ENCODE results near the gene TXNDC17. TPM values are rescaled to one million over a fixed set of nuclear protein-coding genes. Genes with fewer than 3 reads are reported as not detected.

TXNDC17 gene
- total and polyA plus RNA-seq, 9 of the 15 experiments (the other 6 are each of a cell fraction or from before 2014, with no cell fraction given) = 108 to 759 (median 179) TPM

DNA sequence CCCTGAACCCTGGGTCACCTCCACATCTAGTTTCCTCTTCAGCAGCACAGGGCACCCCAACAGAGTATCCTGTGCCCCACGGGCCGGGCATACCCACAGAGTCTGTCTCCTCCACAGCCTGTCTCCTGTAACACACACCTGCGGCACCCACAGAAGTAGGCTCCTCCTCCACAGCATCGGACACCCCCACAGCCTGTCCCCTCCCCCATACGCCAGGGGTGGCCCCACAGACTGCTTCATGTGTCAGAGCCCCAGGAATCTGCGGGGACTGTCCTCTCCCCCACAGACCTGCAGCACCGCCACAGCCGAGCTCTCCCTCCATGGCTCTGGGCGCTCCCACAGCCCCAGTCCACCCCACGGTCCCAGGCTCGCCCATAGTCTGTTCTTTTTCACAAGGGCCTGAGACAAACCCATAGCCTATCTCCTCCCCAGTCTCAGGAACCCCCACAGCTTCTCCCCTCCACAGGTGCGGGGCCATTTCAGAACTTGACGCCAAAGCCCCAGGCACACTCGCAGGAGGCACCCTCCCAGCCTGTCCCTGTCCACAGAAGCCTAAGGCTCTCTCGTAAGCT, 1.8 kb upstream of the TXNDC17 start:
- Histone ChIP-seq H3K9me3 (replicated peaks; ENCODE audit: control insufficient read depth, insufficient read depth, low read depth, low read length) (no peaks in the 10 kb centered on the region), H3K4me1 (replicated peaks in 1 of 2; ENCODE audit: control insufficient read depth in 2 of 2, insufficient read depth in 2 of 2, low read length in 2 of 2) (peaks cover 8 to 43% of the 10 kb centered on the region in 2 experiments; a peak in 4 of 5 replicates), H3K4me2 (ENCODE audit: insufficient read depth, low read length) (peak overlapping the region; percentile 86), H3K4me3 (peak overlapping the region; percentile 68), H3K79me2 (ENCODE audit: control insufficient read depth, insufficient read depth, low read length) (peaks cover 43% of the 10 kb centered on the region), H3K9ac (ENCODE audit: insufficient read depth in 1 of 2, low read depth in 2 of 2, low read length in 2 of 2) (peak overlapping the region; percentile 72 to 97), H4K20me1 (replicated peaks; ENCODE audit: control insufficient read depth, insufficient read depth, low read length) (no peaks in the 10 kb centered on the region), H3K36me3 (ENCODE audit: control insufficient read depth, insufficient read depth, low read length) (peaks cover 29% of the 10 kb centered on the region; the same call in 2 of the 3 replicates), H3K9me1 (ENCODE audit: control insufficient read depth, insufficient read depth, low read length) (no peaks in the 10 kb centered on the region), H2AFZ (ENCODE audit: low read depth, low read length) (no peak overlapping the region), H3K27ac (ENCODE audit: extremely low read depth, low read depth, low read length) (no peak overlapping the region; the same call in 2 of the 3 replicates), H3K27me3 (ENCODE audit: control insufficient read depth in 2 of 2, insufficient read depth in 2 of 2, low read length in 2 of 2) (no peaks in the 10 kb centered on the region)
- no peak for FAIRE-seq
- TF ChIP-seq PHF21A (IDR thresholded peaks at IDR 0.05; ENCODE audit: borderline replicate concordance, low read depth) = no peak
- peak; percentile 55 for TF ChIP-seq EGR1 (conservative IDR thresholded peaks at IDR 0.05)
- TF ChIP-seq RBFOX2 (IDR thresholded peaks at IDR 0.05; ENCODE audit: low read depth, low read length) = 0 out of 2 replicates have a peak, but pooled peaks have one; percentile 10
- no peak for TF ChIP-seq SRSF7 (optimal IDR thresholded peaks at IDR 0.05; ENCODE audit: low read depth, low read length)
- TF ChIP-seq BHLHE40 (IDR thresholded peaks at IDR 0.05; ENCODE audit: low read length) = peak; percentile 5; the same call in 1 of the 2 replicates
- no peak for TF ChIP-seq RBM39 (optimal IDR thresholded peaks at IDR 0.05; ENCODE audit: low read depth, low read length)
- TF ChIP-seq, protein P1, sequence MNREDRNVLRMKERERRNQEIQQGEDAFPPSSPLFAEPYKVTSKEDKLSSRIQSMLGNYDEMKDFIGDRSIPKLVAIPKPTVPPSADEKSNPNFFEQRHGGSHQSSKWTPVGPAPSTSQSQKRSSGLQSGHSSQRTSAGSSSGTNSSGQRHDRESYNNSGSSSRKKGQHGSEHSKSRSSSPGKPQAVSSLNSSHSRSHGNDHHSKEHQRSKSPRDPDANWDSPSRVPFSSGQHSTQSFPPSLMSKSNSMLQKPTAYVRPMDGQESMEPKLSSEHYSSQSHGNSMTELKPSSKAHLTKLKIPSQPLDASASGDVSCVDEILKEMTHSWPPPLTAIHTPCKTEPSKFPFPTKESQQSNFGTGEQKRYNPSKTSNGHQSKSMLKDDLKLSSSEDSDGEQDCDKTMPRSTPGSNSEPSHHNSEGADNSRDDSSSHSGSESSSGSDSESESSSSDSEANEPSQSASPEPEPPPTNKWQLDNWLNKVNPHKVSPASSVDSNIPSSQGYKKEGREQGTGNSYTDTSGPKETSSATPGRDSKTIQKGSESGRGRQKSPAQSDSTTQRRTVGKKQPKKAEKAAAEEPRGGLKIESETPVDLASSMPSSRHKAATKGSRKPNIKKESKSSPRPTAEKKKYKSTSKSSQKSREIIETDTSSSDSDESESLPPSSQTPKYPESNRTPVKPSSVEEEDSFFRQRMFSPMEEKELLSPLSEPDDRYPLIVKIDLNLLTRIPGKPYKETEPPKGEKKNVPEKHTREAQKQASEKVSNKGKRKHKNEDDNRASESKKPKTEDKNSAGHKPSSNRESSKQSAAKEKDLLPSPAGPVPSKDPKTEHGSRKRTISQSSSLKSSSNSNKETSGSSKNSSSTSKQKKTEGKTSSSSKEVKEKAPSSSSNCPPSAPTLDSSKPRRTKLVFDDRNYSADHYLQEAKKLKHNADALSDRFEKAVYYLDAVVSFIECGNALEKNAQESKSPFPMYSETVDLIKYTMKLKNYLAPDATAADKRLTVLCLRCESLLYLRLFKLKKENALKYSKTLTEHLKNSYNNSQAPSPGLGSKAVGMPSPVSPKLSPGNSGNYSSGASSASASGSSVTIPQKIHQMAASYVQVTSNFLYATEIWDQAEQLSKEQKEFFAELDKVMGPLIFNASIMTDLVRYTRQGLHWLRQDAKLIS (CRISPR knock-in tag; IDR thresholded peaks at IDR 0.05) = no peak
- TF ChIP-seq SOX6 (IDR thresholded peaks at IDR 0.05) = no peak
- no peak for TF ChIP-seq HDAC1 (IDR thresholded peaks at IDR 0.05)
- no peak for TF ChIP-seq HLTF (IDR thresholded peaks at IDR 0.05)
- TF ChIP-seq ARHGAP35 (IDR thresholded peaks at IDR 0.05; ENCODE audit: partially characterized antibody) = no peak
- TF ChIP-seq, protein P2, sequence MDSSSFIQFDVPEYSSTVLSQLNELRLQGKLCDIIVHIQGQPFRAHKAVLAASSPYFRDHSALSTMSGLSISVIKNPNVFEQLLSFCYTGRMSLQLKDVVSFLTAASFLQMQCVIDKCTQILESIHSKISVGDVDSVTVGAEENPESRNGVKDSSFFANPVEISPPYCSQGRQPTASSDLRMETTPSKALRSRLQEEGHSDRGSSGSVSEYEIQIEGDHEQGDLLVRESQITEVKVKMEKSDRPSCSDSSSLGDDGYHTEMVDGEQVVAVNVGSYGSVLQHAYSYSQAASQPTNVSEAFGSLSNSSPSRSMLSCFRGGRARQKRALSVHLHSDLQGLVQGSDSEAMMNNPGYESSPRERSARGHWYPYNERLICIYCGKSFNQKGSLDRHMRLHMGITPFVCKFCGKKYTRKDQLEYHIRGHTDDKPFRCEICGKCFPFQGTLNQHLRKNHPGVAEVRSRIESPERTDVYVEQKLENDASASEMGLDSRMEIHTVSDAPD (CRISPR knock-in tag; IDR thresholded peaks at IDR 0.05) = no peak
- ChIA-PET POLR2A (interaction anchor here (2.3 kb wide), 1 partner anchor 14 kb away, joined by 7 read pairs; no protein-coding TSS in a partner anchor), CTCF (ENCODE audit: low intra/inter-chr PET ratio) (no interaction called here)
- in situ Hi-C loops (cut with MboI) = no loop called here
- intact Hi-C loops (cut with micrococcal nuclease) = no loop called here
- peak; percentile 5 for ATAC-seq
- WGBS (ENCODE audit: insufficient coverage, low coverage, missing lambda C conversion rate) = 10% methylated on average over 9 of the region's 15 CpGs
- BruUV-seq (replicated peaks) = no TSS peak
- peak; percentile 25 to 57 (median 50) for DNase-seq (ENCODE audit: extremely low read depth in 1 of 4, low spot score in 3 of 4)

Measured in K562 (cell line).